OCI-M1 (cell line): ENCODE measurements around the gene IVD.

ENCODE experiments used
- DNase-seq: peaks from one replicate; lab custom pipeline; 2025; lab: John Stamatoyannopoulos, UW

The IVD gene

DNA sequence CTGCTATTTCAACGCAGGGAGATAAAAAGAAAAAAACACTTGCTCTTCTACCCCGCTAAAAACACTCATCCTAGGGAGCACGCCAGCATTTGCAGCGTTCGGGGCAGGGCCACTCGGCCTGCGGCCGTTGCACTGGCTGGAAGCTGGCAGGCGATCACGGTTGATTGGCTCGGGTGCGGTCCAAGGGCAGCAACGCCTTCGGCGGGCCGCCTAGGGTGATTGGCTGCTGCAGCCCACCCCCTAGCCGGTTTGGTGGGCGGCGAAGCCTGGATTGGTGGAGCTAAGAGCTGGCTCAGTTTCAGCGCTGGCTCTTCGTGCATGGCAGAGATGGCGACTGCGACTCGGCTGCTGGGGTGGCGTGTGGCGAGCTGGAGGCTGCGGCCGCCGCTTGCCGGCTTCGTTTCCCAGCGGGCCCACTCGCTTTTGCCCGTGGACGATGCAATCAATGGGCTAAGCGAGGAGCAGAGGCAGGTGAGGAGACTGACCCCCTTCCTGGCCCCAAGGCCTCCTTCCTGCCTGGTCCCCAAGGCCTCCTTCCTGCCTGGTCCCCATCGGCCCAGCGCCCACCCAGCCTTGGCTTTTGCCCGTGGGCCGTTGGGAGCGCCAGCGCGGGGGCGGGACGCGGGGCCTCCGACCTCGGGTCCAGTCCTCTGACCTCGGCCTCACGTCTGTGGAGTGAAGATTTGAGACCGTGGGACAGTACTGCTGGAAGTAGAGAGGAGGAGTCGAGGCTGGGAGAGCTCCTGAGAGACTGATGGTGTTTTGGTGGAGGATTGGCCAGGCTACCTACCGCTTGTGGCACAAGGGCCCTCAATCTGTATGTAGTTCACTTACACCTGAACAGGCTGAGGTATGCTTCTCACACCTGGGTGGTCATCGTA lies at the start of gene IVD:
IVD (plus strand) TSS at position 295 of the 881 bp plus-strand sequence; CDS start at position 328, 33 bp downstream.
- DNase-seq: peak; percentile 96

GRCh38 chr15:40355976-40356585 lies 49.5 kb upstream of the IVD start:
- DNase-seq: peak; percentile 3

DNA sequence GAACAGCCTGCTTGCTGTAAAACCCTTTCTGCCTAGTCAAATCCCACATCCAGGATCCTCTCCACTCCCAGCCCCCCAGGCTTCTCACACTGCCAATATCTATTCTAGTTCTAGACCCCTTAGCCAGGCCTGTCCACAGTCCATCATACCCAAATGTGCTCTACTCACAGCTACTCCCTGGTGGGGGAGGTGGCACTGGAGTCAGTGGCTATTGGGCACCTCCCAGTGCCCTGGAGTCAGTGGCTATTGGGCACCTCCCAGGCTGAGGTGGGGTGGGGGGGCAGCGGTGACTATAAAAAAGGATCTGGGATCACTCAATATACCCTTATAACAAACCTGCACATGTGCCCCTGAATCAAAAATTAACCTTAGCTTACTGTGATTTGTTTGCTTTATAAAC lies 48.3 kb upstream of the IVD start:
- DNase-seq: no peak

- DNase-seq: peak; percentile 87
These were observed 47.7 kb upstream of the IVD start, which contains the start of gene DISP2 for GRCh38 chr15:40357723-40358470. DISP2 (plus strand) TSS chr15:40358219; CDS start chr15:40358322, 103 bp downstream.

GRCh38 chr15:40358471-40359353 lies 46.9 kb upstream of the IVD start:
- no peak for DNase-seq

- no peak for DNase-seq
These were observed 45.6 kb upstream of the IVD start for GRCh38 chr15:40360015-40360414.

DNA sequence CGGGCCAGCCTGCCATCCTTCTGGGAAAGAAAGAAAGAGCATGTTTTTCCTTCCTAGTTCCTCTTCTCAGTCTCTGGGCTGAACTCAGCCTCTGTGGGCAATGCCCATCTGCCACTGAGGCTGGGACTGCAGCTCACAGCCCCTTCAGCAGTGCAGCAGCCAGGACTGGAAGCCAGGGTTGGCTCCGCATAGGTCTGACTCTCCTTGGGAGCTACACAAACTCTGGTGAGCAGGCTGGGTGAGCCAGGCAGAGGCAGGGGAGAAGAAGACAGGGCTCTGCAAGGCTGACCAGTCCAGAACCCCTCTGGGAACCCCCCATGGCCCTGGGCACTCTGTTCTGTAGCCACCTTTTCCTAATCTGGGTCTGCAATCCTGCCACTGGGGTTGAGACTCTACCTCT lies 44.0 kb upstream of the IVD start:
- no peak for DNase-seq

DNA sequence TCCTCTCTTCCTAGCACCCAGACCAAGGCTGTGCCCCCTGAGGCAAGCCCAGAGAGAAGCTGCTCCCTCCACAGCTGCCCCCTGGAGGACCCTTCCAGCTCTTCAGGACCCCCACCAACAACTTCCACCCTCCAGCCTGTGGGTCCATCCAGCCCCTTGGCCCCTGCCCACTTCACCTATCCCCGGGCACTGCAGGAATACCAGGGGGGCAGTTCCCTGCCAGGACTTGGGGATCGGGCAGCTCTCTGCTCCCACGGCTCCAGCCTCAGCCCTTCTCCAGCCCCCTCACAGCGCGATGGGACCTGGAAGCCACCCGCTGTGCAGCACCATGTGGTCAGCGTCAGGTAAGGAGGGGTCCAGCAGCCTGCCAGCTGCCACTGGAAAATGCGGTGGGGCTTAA lies 42.0 kb upstream of the IVD start:
- no peak for DNase-seq

- no peak for DNase-seq
These were observed 41.3 kb upstream of the IVD start for GRCh38 chr15:40364251-40364650.

DNA sequence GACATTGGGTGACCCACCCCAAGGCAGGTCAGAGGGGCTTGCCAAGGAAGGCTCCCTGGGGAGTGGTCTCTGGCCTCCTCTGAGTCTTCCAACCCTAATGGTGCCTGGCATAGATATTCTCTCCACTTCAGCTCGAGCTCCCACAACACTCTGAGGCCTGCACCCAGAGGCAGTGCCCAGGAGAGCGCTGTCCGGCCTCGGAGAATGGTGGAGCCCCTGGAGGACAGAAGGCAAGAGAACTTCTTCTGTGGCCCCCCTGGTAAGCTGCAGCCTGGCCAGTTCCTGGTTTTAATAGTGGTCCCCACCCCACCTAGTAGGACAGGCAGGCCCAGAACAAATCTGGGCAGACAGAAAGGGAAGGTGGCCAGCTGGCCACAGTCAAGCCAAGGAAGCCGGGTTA lies 40.6 kb upstream of the IVD start:
- no peak for DNase-seq

GRCh38 chr15:40365624-40366456 lies 39.8 kb upstream of the IVD start:
- DNase-seq: no peak

- DNase-seq: no peak
These were observed 38.9 kb upstream of the IVD start for GRCh38 chr15:40366457-40367370.

GRCh38 chr15:40367371-40367685 lies 38.3 kb upstream of the IVD start:
- DNase-seq: no peak

- DNase-seq: peak; percentile 93
These were observed 37.6 kb upstream of the IVD start for GRCh38 chr15:40367686-40368611.

DNA sequence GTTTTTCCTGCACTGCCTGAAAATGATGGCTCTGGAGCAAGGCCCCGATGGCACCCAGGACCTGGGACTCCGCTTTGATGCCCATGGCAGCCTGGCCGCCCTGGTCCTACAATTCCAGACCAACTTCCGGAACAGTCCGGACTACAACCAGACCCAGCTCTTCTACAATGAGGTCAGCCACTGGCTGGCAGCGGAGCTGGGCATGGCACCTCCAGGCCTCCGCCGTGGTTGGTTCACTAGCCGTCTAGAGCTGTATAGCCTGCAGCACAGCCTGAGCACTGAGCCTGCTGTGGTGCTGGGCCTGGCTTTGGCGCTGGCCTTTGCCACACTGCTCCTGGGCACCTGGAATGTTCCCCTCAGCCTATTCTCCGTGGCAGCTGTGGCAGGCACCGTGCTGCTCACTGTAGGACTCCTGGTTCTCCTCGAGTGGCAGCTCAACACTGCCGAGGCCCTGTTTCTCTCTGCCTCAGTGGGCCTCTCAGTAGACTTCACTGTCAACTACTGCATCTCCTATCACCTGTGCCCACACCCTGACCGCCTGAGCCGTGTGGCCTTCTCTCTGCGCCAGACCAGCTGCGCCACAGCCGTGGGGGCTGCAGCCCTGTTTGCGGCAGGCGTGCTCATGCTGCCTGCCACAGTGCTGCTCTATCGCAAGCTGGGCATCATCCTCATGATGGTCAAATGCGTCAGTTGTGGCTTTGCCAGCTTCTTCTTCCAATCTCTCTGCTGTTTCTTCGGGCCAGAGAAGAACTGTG lies 36.7 kb upstream of the IVD start:
- DNase-seq: no peak

DNA sequence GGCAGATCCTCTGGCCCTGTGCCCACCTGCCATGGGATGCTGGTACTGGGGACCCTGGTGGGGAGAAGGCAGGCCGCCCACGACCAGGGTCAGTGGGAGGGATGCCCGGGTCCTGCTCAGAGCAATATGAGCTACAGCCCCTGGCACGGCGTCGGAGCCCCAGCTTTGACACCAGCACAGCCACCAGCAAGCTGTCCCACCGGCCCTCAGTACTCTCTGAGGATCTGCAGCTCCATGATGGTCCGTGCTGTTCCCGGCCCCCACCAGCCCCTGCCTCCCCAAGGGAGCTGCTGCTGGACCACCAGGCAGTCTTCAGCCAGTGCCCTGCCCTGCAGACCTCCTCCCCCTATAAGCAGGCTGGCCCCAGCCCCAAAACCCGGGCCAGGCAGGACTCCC lies 36.1 kb upstream of the IVD start:
- DNase-seq: no peak

- DNase-seq: no peak
These were observed 35.6 kb upstream of the IVD start for GRCh38 chr15:40369971-40370370.

DNA sequence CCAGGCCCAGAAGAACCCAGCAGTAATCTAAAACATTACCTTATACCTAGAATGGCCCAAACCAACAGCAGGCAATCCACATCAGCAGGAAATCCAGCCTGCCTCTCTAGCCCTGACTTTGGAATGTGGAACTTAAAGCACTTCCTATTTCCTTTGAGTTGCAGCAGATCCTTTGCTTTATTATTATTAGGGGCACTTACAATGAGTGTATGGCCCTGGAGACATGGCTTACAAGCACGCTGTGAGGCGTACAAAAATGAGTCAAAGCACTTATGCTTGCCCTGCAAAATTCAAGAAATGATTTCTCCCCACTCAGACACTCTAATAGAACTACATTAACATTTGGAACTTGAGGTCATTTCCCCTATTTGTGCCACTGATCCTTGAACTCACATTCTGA lies 32.6 kb upstream of the IVD start:
- no peak for DNase-seq
